GM21360 (cell line): ENCODE measurements around the gene TRIM40.

Experiments
- ATAC-seq: cut with Tn5 transposase; IDR thresholded peaks from one replicate; pipeline ENCODE4 v1.9.1; 2021; ENCODE audit warnings: mild to moderate bottlenecking, moderate library complexity; ENCODE audit not compliant: unreplicated experiment

The TRIM40 gene

GRCh38 chr6:30135757-30136156 lies at the start of gene TRIM40:
Gene TRIM40 (plus strand): TSS chr6:30136140. CDS start chr6:30137037, 897 bp downstream.
- no peak for ATAC-seq

- ATAC-seq, result no peak
These were observed 48.1 kb upstream of the TRIM40 start for GRCh38 chr6:30087876-30088275.

- no peak for ATAC-seq
These were observed 44.2 kb upstream of the TRIM40 start for GRCh38 chr6:30091577-30092381.

- ATAC-seq, result no peak
These were observed 42.9 kb upstream of the TRIM40 start for GRCh38 chr6:30092852-30093543.

- no peak for ATAC-seq
These were observed 41.8 kb upstream of the TRIM40 start for GRCh38 chr6:30093951-30094661.

GRCh38 chr6:30096829-30097228 lies 39.1 kb upstream of the TRIM40 start:
- no peak for ATAC-seq

GRCh38 chr6:30097902-30098768 lies 37.8 kb upstream of the TRIM40 start:
- ATAC-seq, result no peak

GRCh38 chr6:30100154-30100553 lies 35.8 kb upstream of the TRIM40 start:
- no peak for ATAC-seq

- ATAC-seq, result no peak
These were observed 35.1 kb upstream of the TRIM40 start for GRCh38 chr6:30100585-30101443.

GRCh38 chr6:30101444-30102413 lies 34.2 kb upstream of the TRIM40 start:
- no peak for ATAC-seq

- no peak for ATAC-seq
These were observed 33.4 kb upstream of the TRIM40 start for GRCh38 chr6:30102414-30102969.

- ATAC-seq, result peak; percentile 57
These were observed 32.7 kb upstream of the TRIM40 start for GRCh38 chr6:30102970-30103871.

GRCh38 chr6:30103872-30104179 lies 32.1 kb upstream of the TRIM40 start:
- no peak for ATAC-seq

- ATAC-seq, result no peak
These were observed 31.3 kb upstream of the TRIM40 start for GRCh38 chr6:30104661-30105060.

- no peak for ATAC-seq
These were observed 24.6 kb upstream of the TRIM40 start for GRCh38 chr6:30111266-30111856.

- no peak for ATAC-seq
These were observed 23.4 kb upstream of the TRIM40 start for GRCh38 chr6:30112402-30112994.
